ENCODE data around the gene TNFRSF6B.

Gene TNFRSF6B

GRCh38 chr20:63690003-63690897 is 6.2 kb upstream of the TNFRSF6B start:
- Histone ChIP-seq H3K4me3 (replicated peaks; ENCODE audit: insufficient read depth, low read length) (no peak overlapping the region), H3K27ac (replicated peaks) (no peak overlapping the region), H3K27me3 (ENCODE audit: insufficient read depth, poor library complexity, severe bottlenecking) (no peaks in the 10 kb centered on the region)
- TF ChIP-seq GABPA (IDR thresholded peaks at IDR 0.05; ENCODE audit: low read depth) (no peak), CTCF (IDR thresholded peaks at IDR 0.05; ENCODE audit: insufficient read depth, low read length) (no peak), POLR2AphosphoS5 (IDR thresholded peaks at IDR 0.05; ENCODE audit: low read depth) (no peak; the same call in 1 of the 2 replicates), REST (IDR thresholded peaks at IDR 0.05; ENCODE audit: insufficient replicate concordance, low read depth) (no peak), SPI1 (IDR thresholded peaks at IDR 0.05; ENCODE audit: borderline replicate concordance, low read depth) (no peak)
- DNase-seq (ENCODE audit: low read depth in 1 of 2, low spot score in 1 of 2) = no peak

- no peak overlapping the region for H3K4me3 ChIP-seq (replicated peaks; ENCODE audit: insufficient read depth, low read length)
- H3K27ac ChIP-seq (replicated peaks) = no peak overlapping the region
- TF ChIP-seq SPI1 (IDR thresholded peaks at IDR 0.05; ENCODE audit: borderline replicate concordance, low read depth) = no peak
- TF ChIP-seq GABPA (IDR thresholded peaks at IDR 0.05; ENCODE audit: low read depth) = no peak
- no peak for TF ChIP-seq REST (IDR thresholded peaks at IDR 0.05; ENCODE audit: insufficient replicate concordance, low read depth)
- TF ChIP-seq POLR2AphosphoS5 (IDR thresholded peaks at IDR 0.05; ENCODE audit: low read depth) = no peak
- TF ChIP-seq CTCF (IDR thresholded peaks at IDR 0.05; ENCODE audit: insufficient read depth, low read length) = no peak
- DNase-seq (ENCODE audit: low read depth in 1 of 2, low spot score in 1 of 2) = no peak
- no peaks in the 10 kb centered on the region for H3K27me3 ChIP-seq (ENCODE audit: insufficient read depth, poor library complexity, severe bottlenecking)
Observed at GRCh38 chr20:63690898-63691710, 5.3 kb upstream of the TNFRSF6B start.

GRCh38 chr20:63691711-63692435 is 4.6 kb upstream of the TNFRSF6B start:
- Histone ChIP-seq H3K4me3 (replicated peaks; ENCODE audit: insufficient read depth, low read length) (no peak overlapping the region), H3K27me3 (ENCODE audit: insufficient read depth, poor library complexity, severe bottlenecking) (no peaks in the 10 kb centered on the region), H3K27ac (replicated peaks) (no peak overlapping the region)
- DNase-seq (ENCODE audit: low read depth in 1 of 2, low spot score in 1 of 2) = no peak
- peak; percentile 17 for TF ChIP-seq POLR2AphosphoS5 (IDR thresholded peaks at IDR 0.05; ENCODE audit: low read depth)
- no peak for TF ChIP-seq GABPA (IDR thresholded peaks at IDR 0.05; ENCODE audit: low read depth)
